ENCODE results near the gene CCND1.

GRCh38 chr11:69594481-69594880, 46.5 kb upstream of the CCND1 start:
- TF ChIP-seq CTCF (conservative IDR thresholded peaks at IDR 0.05; ENCODE audit: low read length), result no peak
- no peak for TF ChIP-seq EZH2phosphoT487 (IDR thresholded peaks at IDR 0.05; ENCODE audit: borderline replicate concordance, low read depth, low read length)

Data from OCI-LY7 (cell line).